Measurements from ENCODE around the gene FBN1. TPM values are rescaled to one million over a fixed set of nuclear protein-coding genes. Genes with fewer than 3 reads are reported as not detected.

The FBN1 gene
- total and polyA plus RNA-seq, 12 donors = 5.6 to 84.6 (median 54.5) TPM

GRCh38 chr15:48672206-48672605 lies 26.7 kb upstream of the FBN1 start:
- H3K36me3 ChIP-seq (replicated peaks in 1 of 2) = no peaks in the 10 kb centered on the region
- H3K27ac ChIP-seq = no peak overlapping the region
- 67 to 83% (median 77%) methylated on average over 6 of the region's 6 CpGs for WGBS, 4 donors
- TF ChIP-seq POLR2A (IDR thresholded peaks at IDR 0.05) (no peak), CTCF (IDR thresholded peaks at IDR 0.05) (no peak)
- H3K27me3 ChIP-seq = no peaks in the 10 kb centered on the region
- H3K4me1 ChIP-seq (replicated peaks in 1 of 2) = peaks cover 0 to 5% of the 10 kb centered on the region in 2 donors
- H3K4me3 ChIP-seq = no peak overlapping the region
- H3K9me3 ChIP-seq (replicated peaks in 1 of 3) = no peaks in the 10 kb centered on the region
- intact Hi-C loops (cut with DNase I) = no loop called here
- DNase-seq = no peak

GRCh38 chr15:48671103-48672022 lies 25.9 kb upstream of the FBN1 start:
- Histone ChIP-seq H3K4me1 (replicated peaks in 1 of 2) (peaks cover 0 to 5% of the 10 kb centered on the region in 2 donors), H3K27me3 (no peaks in the 10 kb centered on the region), H3K36me3 (replicated peaks in 1 of 2) (no peaks in the 10 kb centered on the region), H3K27ac (peak overlapping the region in 1 of 5 donors; percentile 57), H3K4me3 (no peak overlapping the region), H3K9me3 (replicated peaks in 1 of 3) (no peaks in the 10 kb centered on the region)
- TF ChIP-seq CTCF (IDR thresholded peaks at IDR 0.05) (no peak), POLR2A (IDR thresholded peaks at IDR 0.05) (no peak)
- peak; percentile 41 to 78 (median 66) for DNase-seq
- intact Hi-C loops (cut with DNase I) = no loop called here
- 51 to 71% (median 54%) methylated on average over 6 of the region's 6 CpGs for WGBS, 4 donors

- Histone ChIP-seq H3K9me3 (replicated peaks in 1 of 3) (no peaks in the 10 kb centered on the region), H3K27ac (no peak overlapping the region), H3K4me1 (replicated peaks in 1 of 2) (peaks cover 0 to 5% of the 10 kb centered on the region in 2 donors), H3K27me3 (no peaks in the 10 kb centered on the region), H3K36me3 (replicated peaks in 1 of 2) (no peaks in the 10 kb centered on the region), H3K4me3 (no peak overlapping the region)
- TF ChIP-seq CTCF (IDR thresholded peaks at IDR 0.05) = no peak
- TF ChIP-seq POLR2A (IDR thresholded peaks at IDR 0.05) = no peak
- intact Hi-C loops (cut with DNase I) = no loop called here
- WGBS, 4 donors = 74 to 92% (median 82%) methylated on average over 1 of the region's 1 CpG
- DNase-seq = no peak
Measured at GRCh38 chr15:48667701-48668100, 22.2 kb upstream of the FBN1 start.

GRCh38 chr15:48664436-48664835 lies 18.9 kb upstream of the FBN1 start:
- 96 to 100% (median 100%) methylated on average over 1 of the region's 1 CpG; no CpG with 5 or more reads in 1 of the 4 donors for WGBS, 4 donors
- TF ChIP-seq POLR2A (IDR thresholded peaks at IDR 0.05) (no peak), CTCF (IDR thresholded peaks at IDR 0.05) (no peak)
- intact Hi-C loops (cut with DNase I) = no loop called here
- Histone ChIP-seq H3K4me1 (replicated peaks in 1 of 2) (no peaks in the 10 kb centered on the region), H3K36me3 (replicated peaks in 1 of 2) (no peaks in the 10 kb centered on the region), H3K4me3 (no peak overlapping the region), H3K9me3 (replicated peaks in 1 of 3) (no peaks in the 10 kb centered on the region), H3K27ac (no peak overlapping the region), H3K27me3 (no peaks in the 10 kb centered on the region)
- DNase-seq = no peak

All from adrenal gland (tissue), 12 donors.